SK-N-SH (cell line): Measurements from ENCODE around the gene TCOF1. TPM values are rescaled to one million over a fixed set of nuclear protein-coding genes. Genes with fewer than 3 reads are reported as not detected.

Experiments
- CTCF ChIA-PET: fragments of 300-600, 350-600 bp; formaldehyde crosslinking; extraction: SDS; loops from one replicate; lab custom pipeline; 2021; lab: Yijun Ruan, JAX
- POLR2A ChIA-PET: fragments of 350-600 bp; sonication (Branson Sonifier 250); formaldehyde crosslinking; extraction: SDS; loops from one replicate; lab custom pipeline; 2020; ENCODE audit warnings: antibody characterized with exemption, inconsistent platforms; lab: Yijun Ruan, JAX
- DNase-seq: peaks from one replicate; pipeline ENCODE4 v3.0.0; 2012
- H2AFZ ChIP-seq: fragments of 200-600 bp; sonication (generic); 2 replicates; pipeline ENCODE4 v1.8.1; 2016; ENCODE audit warnings: antibody characterized with exemption, mild to moderate bottlenecking, low read depth
- H3F3A ChIP-seq: fragments of 200-600 bp; sonication (generic); replicated peaks from 2 replicates; pipeline ENCODE3; 2016; ENCODE audit warnings: antibody characterized with exemption, mild to moderate bottlenecking; ENCODE audit not compliant: insufficient read depth
- H3K27ac ChIP-seq, 2 experiments: fragments of 200-500 bp in 1 of 2; fragments of 200-600 bp in 1 of 2; sonication (Bioruptor generic) in 1 of 2; sonication (generic), shearing (Covaris generic) in 1 of 2; 2 replicates each; pipeline versions ENCODE4 v1.5.1 to v1.6.1; 2014 to 2016; ENCODE audit warnings: low read depth in 2 of 2, inconsistent platforms in 1 of 2, low read length in 1 of 2, mild to moderate bottlenecking in 1 of 2, mixed read lengths in 1 of 2
- H3K27me3 ChIP-seq: fragments of 200-600 bp; sonication (generic), shearing (Covaris generic); 2 replicates; pipeline ENCODE4 v1.6.1; 2016; ENCODE audit warnings: mixed run types; ENCODE audit not compliant: insufficient read depth
- H3K36me3 ChIP-seq, 2 experiments: fragments of 200-500 bp in 1 of 2; fragments of 200-600 bp in 1 of 2; sonication (Bioruptor generic) in 1 of 2; sonication (generic) in 1 of 2; replicated peaks in 1 of 2; 2 replicates each; pipeline versions ENCODE3 to v1.5.1; 2014 to 2016; ENCODE audit warnings: low read length in 1 of 2, mild to moderate bottlenecking in 1 of 2; ENCODE audit not compliant: insufficient read depth in 2 of 2, control insufficient read depth in 1 of 2
- H3K4me1 ChIP-seq, 2 experiments: fragments of 200-500 bp in 1 of 2; fragments of 200-600 bp in 1 of 2; sonication (Bioruptor generic) in 1 of 2; sonication (generic), shearing (Covaris generic) in 1 of 2; 2 replicates each; pipeline versions ENCODE4 v1.5.1 to v1.6.1; 2014 to 2016; ENCODE audit warnings: low read depth in 1 of 2, low read length in 1 of 2, mixed run types in 1 of 2; ENCODE audit not compliant: insufficient read depth in 2 of 2, control insufficient read depth in 1 of 2
- H3K4me2 ChIP-seq: fragments of 200-600 bp; sonication (generic), shearing (Covaris generic); 2 replicates; pipeline ENCODE4 v1.6.1; 2017; ENCODE audit warnings: mixed run types
- H3K4me3 ChIP-seq, 2 experiments: fragments of 200-500 bp in 1 of 2; fragments of 200-600 bp in 1 of 2; sonication (Bioruptor generic) in 1 of 2; sonication (generic), shearing (Covaris generic) in 1 of 2; 2 replicates each; pipeline versions ENCODE4 v1.5.1 to v1.8.1; 2014 to 2016; ENCODE audit warnings: low read depth in 2 of 2, inconsistent platforms in 1 of 2, low read length in 1 of 2, mild to moderate bottlenecking in 1 of 2, mixed read lengths in 1 of 2, moderate library complexity in 1 of 2
- H3K79me2 ChIP-seq: fragments of 200-600 bp; sonication (generic); 2 replicates; pipeline ENCODE4 v1.8.1; 2017; ENCODE audit warnings: mild to moderate bottlenecking; ENCODE audit not compliant: insufficient read depth
- H3K9ac ChIP-seq: fragments of 200-600 bp; sonication (generic); 2 replicates; pipeline ENCODE4 v1.6.1; 2017; ENCODE audit warnings: mixed run types
- H3K9me2 ChIP-seq: fragments of 200-600 bp; sonication (generic); 2 replicates; pipeline ENCODE4 v1.6.1; 2017; ENCODE audit warnings: mixed run types
- H3K9me3 ChIP-seq: fragments of 200-600 bp; sonication (generic); 2 replicates; pipeline ENCODE4 v1.6.1; 2017; ENCODE audit warnings: mixed run types, mild to moderate bottlenecking, moderate library complexity
- H4K20me1 ChIP-seq: fragments of 200-600 bp; sonication (generic); 2 replicates; pipeline ENCODE4 v1.6.1; 2017; ENCODE audit warnings: mild to moderate bottlenecking, mixed run types; ENCODE audit not compliant: insufficient read depth
- CHD2 ChIP-seq: fragments of 150-350 bp; IDR thresholded peaks from 2 replicates; pipeline ENCODE4 v1.6.1; 2018; ENCODE audit warnings: low read length; ENCODE audit not compliant: partially characterized antibody
- EP300 ChIP-seq, 2 experiments: IDR thresholded peaks; 2 replicates each; pipeline versions ENCODE4 v1.4.0 to v1.6.1; 2012; ENCODE audit warnings: borderline replicate concordance in 1 of 2, low read depth in 1 of 2, low read length in 1 of 2
- FOSL2 ChIP-seq: IDR thresholded peaks from 2 replicates; pipeline ENCODE4 v1.4.0; 2012; ENCODE audit warnings: low read depth, mild to moderate bottlenecking, moderate library complexity, borderline replicate concordance
- FOXJ3 ChIP-seq: sonication (generic); formaldehyde crosslinking; IDR thresholded peaks from 2 replicates; pipeline ENCODE4 v1.5.1; 2020; ENCODE audit warnings: mild to moderate bottlenecking, missing genetic modification reagents
- GABPA ChIP-seq: IDR thresholded peaks from 2 replicates; pipeline ENCODE4 v1.4.0; 2012; ENCODE audit warnings: low read depth, mild to moderate bottlenecking
- MAX ChIP-seq: IDR thresholded peaks from 2 replicates; pipeline ENCODE4 v1.4.0; 2012; ENCODE audit warnings: low read depth
- NRF1 ChIP-seq: IDR thresholded peaks from 2 replicates; pipeline ENCODE4 v1.6.1; 2012; ENCODE audit warnings: low read depth, mild to moderate bottlenecking, low read length
- RAD21 ChIP-seq: IDR thresholded peaks from 2 replicates; pipeline ENCODE4 v1.6.1; 2012; ENCODE audit warnings: mild to moderate bottlenecking, low read length
- SIN3A ChIP-seq: IDR thresholded peaks from 2 replicates; pipeline ENCODE4 v1.6.1; 2012; ENCODE audit warnings: low read depth, mild to moderate bottlenecking, low read length, moderate library complexity, borderline replicate concordance
- TAF1 ChIP-seq: IDR thresholded peaks from 2 replicates; pipeline ENCODE4 v1.6.1; 2012; ENCODE audit warnings: low read depth, mild to moderate bottlenecking, low read length, moderate library complexity, borderline replicate concordance
- TCF12 ChIP-seq: IDR thresholded peaks from 2 replicates; pipeline ENCODE4 v1.4.0; 2012
- TEAD4 ChIP-seq: IDR thresholded peaks from 2 replicates; pipeline ENCODE4 v1.4.0; 2012; ENCODE audit warnings: mild to moderate bottlenecking, borderline replicate concordance; ENCODE audit not compliant: insufficient read depth
- WGBS: methylation state at CpG from one replicate; pipeline ENCODE4 v1.1.6; 2017; ENCODE audit warnings: low lambda C conversion rate; 5-methylcytosine and 5-hydroxymethylcytosine counted together
- polyA plus RNA-seq, 3 experiments: library from polyadenylated mRNA; depleted of rRNA; stranded (reverse); fragments of >200 nt; gene quantifications; 2 replicates each; pipeline ENCODE4 v1.2.3, GENCODE V29; 2012
- TF ChIP-seq, protein P1 (sequence below): fragments of 150-350 bp; IDR thresholded peaks from 2 replicates; pipeline ENCODE4 v1.6.1; 2017; ENCODE audit warnings: antibody characterized with exemption, low read length, low read depth, borderline replicate concordance
- TF ChIP-seq, protein P2 (sequence below): IDR thresholded peaks from 2 replicates; pipeline ENCODE4 v1.6.1; 2012; ENCODE audit warnings: mild to moderate bottlenecking, low read depth, low read length, moderate library complexity

The TCOF1 gene
- polyA plus RNA-seq, 1 of the 3 experiments (the other 2 are of a cell fraction) = 33.0 TPM

GRCh38 chr5:150315245-150315644 lies 42.3 kb upstream of the TCOF1 start:
- H3K27me3 ChIP-seq = no peaks in the 10 kb centered on the region
- no peaks in the 10 kb centered on the region for H3K79me2 ChIP-seq
- DNase-seq = no peak
- peaks cover 29% of the 10 kb centered on the region for H3F3A ChIP-seq
- no peak overlapping the region for H2AFZ ChIP-seq
- no peaks in the 10 kb centered on the region for H3K9me3 ChIP-seq
- H3K4me2 ChIP-seq = no peak overlapping the region
- CTCF ChIA-PET = no interaction called here
- POLR2A ChIA-PET = no interaction called here
- 92% methylated on average over 4 of the region's 4 CpGs for WGBS
- H3K27ac ChIP-seq = peak overlapping the region in 1 of 2 experiments; percentile 99; a peak in 1 of 4 replicates
- H3K4me3 ChIP-seq = no peak overlapping the region
- H3K4me1 ChIP-seq = peaks cover 31 to 35% of the 10 kb centered on the region in 2 experiments
- no peaks in the 10 kb centered on the region for H3K9me2 ChIP-seq
- H3K36me3 ChIP-seq = no peaks in the 10 kb centered on the region
- TF ChIP-seq TEAD4 = no peak
- no peak for TF ChIP-seq MAX
- no peaks in the 10 kb centered on the region for H4K20me1 ChIP-seq
- H3K9ac ChIP-seq = no peak overlapping the region

DNA sequence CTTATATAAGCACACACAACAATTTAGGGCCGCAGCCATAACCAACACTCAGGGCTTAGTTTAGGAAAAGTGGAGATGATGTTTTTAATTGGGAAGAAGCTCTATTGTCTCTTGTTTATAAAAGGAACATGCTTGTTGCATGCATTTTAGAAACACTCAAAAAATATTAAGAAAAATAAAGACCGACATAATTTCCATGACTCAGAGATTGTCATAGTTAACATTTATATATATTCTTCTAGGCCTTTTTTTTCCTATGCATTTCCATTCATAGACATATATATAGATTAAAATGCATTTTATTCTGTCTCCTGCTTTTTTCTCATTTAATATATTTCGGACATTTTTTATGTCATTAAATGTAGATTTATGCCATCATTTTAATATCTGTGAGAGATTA lies 41.2 kb upstream of the TCOF1 start:
- peaks cover 31 to 35% of the 10 kb centered on the region in 2 experiments for H3K4me1 ChIP-seq
- peak overlapping the region; percentile 84 to 99; a peak in 3 of 4 replicates for H3K27ac ChIP-seq
- TF ChIP-seq SIN3A (no peak), EP300 (IDR thresholded peaks at IDR 0.05; ENCODE audit: borderline replicate concordance in 1 of 2, low read depth in 1 of 2, low read length in 1 of 2) (no peak), NRF1 (no peak)
- TF ChIP-seq, protein P1, sequence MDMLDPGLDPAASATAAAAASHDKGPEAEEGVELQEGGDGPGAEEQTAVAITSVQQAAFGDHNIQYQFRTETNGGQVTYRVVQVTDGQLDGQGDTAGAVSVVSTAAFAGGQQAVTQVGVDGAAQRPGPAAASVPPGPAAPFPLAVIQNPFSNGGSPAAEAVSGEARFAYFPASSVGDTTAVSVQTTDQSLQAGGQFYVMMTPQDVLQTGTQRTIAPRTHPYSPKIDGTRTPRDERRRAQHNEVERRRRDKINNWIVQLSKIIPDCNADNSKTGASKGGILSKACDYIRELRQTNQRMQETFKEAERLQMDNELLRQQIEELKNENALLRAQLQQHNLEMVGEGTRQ = no peak
- TF ChIP-seq, all 33 proteins: peak for 0
- ChIA-PET CTCF (no interaction called here), POLR2A (no interaction called here)
- Histone ChIP-seq H3K4me3 (no peak overlapping the region), H3K9me2 (no peaks in the 10 kb centered on the region), H3K79me2 (no peaks in the 10 kb centered on the region), H3K4me2 (no peak overlapping the region), H3K27me3 (no peaks in the 10 kb centered on the region), H3K9ac (peak overlapping the region; percentile 65; the same call in 1 of the 2 replicates), H3K9me3 (no peaks in the 10 kb centered on the region), H3K36me3 (no peaks in the 10 kb centered on the region), H3F3A (peaks cover 29% of the 10 kb centered on the region), H2AFZ (no peak overlapping the region), H4K20me1 (no peaks in the 10 kb centered on the region)
- DNase-seq = no peak
- WGBS = 68% methylated on average over 3 of the region's 3 CpGs

DNA sequence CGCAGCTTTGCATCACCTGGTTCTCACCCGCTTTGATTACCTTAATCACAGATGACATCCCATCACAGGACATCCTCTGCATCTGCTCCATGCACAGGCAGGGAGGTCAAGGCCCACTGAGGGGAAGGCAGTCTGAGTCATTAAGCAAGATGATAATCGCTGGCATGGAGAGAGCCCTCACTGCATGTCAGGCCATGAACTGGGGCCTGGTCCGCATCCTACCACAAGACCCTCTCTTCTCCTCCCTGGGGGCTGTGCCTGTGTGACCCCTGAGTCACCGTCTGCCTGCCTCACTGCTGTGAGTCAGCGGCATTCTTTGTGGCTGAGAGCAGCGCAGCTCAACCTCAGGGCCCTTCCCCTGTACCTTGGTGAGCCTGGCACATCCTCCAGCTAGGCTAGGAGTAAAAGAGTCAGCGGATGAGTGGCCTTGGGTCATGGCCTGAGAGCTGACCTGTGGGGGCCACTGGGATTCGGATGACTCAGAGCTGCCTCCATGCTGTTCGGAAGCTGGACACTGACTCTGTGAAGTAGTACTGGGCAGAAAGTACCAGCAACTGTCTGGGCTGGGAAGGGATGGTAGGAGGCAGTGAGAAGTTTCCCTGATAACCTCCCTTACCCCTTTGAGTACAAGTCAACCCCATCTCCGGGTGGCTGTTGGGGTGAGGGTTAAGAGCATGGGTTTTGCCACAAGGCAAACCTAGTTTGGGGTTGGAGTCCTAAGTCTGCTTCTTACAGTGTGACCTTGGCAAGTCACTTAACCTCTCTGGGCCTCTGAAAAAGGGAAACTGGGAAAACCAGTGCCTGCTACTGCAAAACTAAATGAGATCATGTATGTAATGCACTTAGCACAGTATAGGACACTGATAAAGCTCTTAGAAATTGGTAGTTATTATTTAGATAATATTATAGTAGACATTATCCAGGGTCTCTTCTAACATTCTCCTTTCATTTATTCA lies 40.2 kb upstream of the TCOF1 start:
- 9% methylated on average over 6 of the region's 11 CpGs for WGBS
- CTCF ChIA-PET = no interaction called here
- Histone ChIP-seq H3F3A (peaks cover 34% of the 10 kb centered on the region), H3K27ac (peak overlapping the region; percentile 84 to 99), H4K20me1 (no peaks in the 10 kb centered on the region), H3K9me3 (no peaks in the 10 kb centered on the region), H3K4me1 (peaks cover 31 to 35% of the 10 kb centered on the region in 2 experiments), H3K36me3 (no peaks in the 10 kb centered on the region), H3K79me2 (no peaks in the 10 kb centered on the region), H3K4me3 (no peak overlapping the region), H3K9ac (peak overlapping the region; percentile 65), H3K4me2 (peak overlapping the region; percentile 62; the same call in 1 of the 2 replicates), H3K9me2 (no peaks in the 10 kb centered on the region), H2AFZ (no peak overlapping the region), H3K27me3 (no peaks in the 10 kb centered on the region)
- POLR2A ChIA-PET = no interaction called here
- peak; percentile 63 for DNase-seq
- TF ChIP-seq TAF1 (no peak), TCF12 (peak; percentile 97), CHD2 (peak; percentile 19), FOSL2 (peak; percentile 100), FOXJ3 (CRISPR knock-in tag) (peak; percentile 69; the same call in 1 of the 2 replicates), RAD21 (no peak), GABPA (peak; percentile 27; the same call in 1 of the 2 replicates)
- TF ChIP-seq, protein P2, sequence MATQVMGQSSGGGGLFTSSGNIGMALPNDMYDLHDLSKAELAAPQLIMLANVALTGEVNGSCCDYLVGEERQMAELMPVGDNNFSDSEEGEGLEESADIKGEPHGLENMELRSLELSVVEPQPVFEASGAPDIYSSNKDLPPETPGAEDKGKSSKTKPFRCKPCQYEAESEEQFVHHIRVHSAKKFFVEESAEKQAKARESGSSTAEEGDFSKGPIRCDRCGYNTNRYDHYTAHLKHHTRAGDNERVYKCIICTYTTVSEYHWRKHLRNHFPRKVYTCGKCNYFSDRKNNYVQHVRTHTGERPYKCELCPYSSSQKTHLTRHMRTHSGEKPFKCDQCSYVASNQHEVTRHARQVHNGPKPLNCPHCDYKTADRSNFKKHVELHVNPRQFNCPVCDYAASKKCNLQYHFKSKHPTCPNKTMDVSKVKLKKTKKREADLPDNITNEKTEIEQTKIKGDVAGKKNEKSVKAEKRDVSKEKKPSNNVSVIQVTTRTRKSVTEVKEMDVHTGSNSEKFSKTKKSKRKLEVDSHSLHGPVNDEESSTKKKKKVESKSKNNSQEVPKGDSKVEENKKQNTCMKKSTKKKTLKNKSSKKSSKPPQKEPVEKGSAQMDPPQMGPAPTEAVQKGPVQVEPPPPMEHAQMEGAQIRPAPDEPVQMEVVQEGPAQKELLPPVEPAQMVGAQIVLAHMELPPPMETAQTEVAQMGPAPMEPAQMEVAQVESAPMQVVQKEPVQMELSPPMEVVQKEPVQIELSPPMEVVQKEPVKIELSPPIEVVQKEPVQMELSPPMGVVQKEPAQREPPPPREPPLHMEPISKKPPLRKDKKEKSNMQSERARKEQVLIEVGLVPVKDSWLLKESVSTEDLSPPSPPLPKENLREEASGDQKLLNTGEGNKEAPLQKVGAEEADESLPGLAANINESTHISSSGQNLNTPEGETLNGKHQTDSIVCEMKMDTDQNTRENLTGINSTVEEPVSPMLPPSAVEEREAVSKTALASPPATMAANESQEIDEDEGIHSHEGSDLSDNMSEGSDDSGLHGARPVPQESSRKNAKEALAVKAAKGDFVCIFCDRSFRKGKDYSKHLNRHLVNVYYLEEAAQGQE = no peak; the same call in none of the 2 replicates
- TF ChIP-seq, protein P1 = no peak
